Liver (tissue), 9 donors: ENCODE results near the gene D2HGDH. TPM values are rescaled to one million over a fixed set of nuclear protein-coding genes. Genes with fewer than 3 reads are reported as not detected.

Experiments used
- DNase-seq: peaks from one replicate; pipeline ENCODE4 v3.0.0-alpha.2; 2017; ENCODE audit warnings: low spot score
- H3K27ac ChIP-seq, 2 donors: one replicate each; pipeline ENCODE4 v1.7.0; 2013; ENCODE audit warnings: inconsistent platforms in 2 of 2, low read length in 2 of 2, control low read depth in 1 of 2, low read depth in 1 of 2, mild to moderate bottlenecking in 1 of 2
- H3K27me3 ChIP-seq, 4 donors: one replicate each; pipeline versions ENCODE4 v1.6.1 to v1.7.0; 2013; ENCODE audit warnings: low read length in 3 of 4, inconsistent platforms in 1 of 4, mild to moderate bottlenecking in 1 of 4, moderate library complexity in 1 of 4; ENCODE audit not compliant: control insufficient read depth in 4 of 4, insufficient read depth in 4 of 4
- H3K36me3 ChIP-seq, 4 donors: one replicate each; pipeline versions ENCODE4 v1.6.1 to v1.7.0; 2013; ENCODE audit warnings: low read length in 3 of 4, mild to moderate bottlenecking in 3 of 4, low read depth in 1 of 4, moderate library complexity in 1 of 4; ENCODE audit not compliant: control insufficient read depth in 4 of 4, insufficient read depth in 3 of 4
- H3K4me1 ChIP-seq, 4 donors: one replicate each; pipeline versions ENCODE4 v1.6.1 to v1.7.0; 2013; ENCODE audit warnings: low read length in 3 of 4, mild to moderate bottlenecking in 3 of 4, moderate library complexity in 1 of 4; ENCODE audit not compliant: control insufficient read depth in 4 of 4, insufficient read depth in 4 of 4
- H3K4me3 ChIP-seq, 3 donors: one replicate each; pipeline versions ENCODE4 v1.6.1 to v1.7.0; 2013; ENCODE audit warnings: low read length in 3 of 3, control low read depth in 1 of 3, low read depth in 1 of 3, mild to moderate bottlenecking in 1 of 3
- H3K9ac ChIP-seq, 2 donors: one replicate each; pipeline ENCODE4 v1.7.0; 2013; ENCODE audit warnings: low read length in 2 of 2, mild to moderate bottlenecking in 2 of 2, moderate library complexity in 2 of 2, control low read depth in 1 of 2, low read depth in 1 of 2
- H3K9me3 ChIP-seq, 4 donors: one replicate each; pipeline versions ENCODE4 v1.6.1 to v1.7.0; 2013; ENCODE audit warnings: low read length in 3 of 4; ENCODE audit not compliant: control insufficient read depth in 4 of 4
- EGR1 ChIP-seq, 2 donors: IDR thresholded peaks; 2 replicates each; pipeline ENCODE4 v1.6.1; 2016 to 2018; ENCODE audit warnings: antibody characterized with exemption in 2 of 2, low read depth in 2 of 2
- FOXA1 ChIP-seq: IDR thresholded peaks from 2 replicates; pipeline ENCODE4 v1.6.1; 2016; ENCODE audit warnings: antibody characterized with exemption
- FOXA2 ChIP-seq: IDR thresholded peaks from 2 replicates; pipeline ENCODE4 v1.6.1; 2016; ENCODE audit warnings: antibody characterized with exemption
- HNF4G ChIP-seq: IDR thresholded peaks from 2 replicates; pipeline ENCODE4 v1.6.1; 2016; ENCODE audit warnings: antibody characterized with exemption
- JUND ChIP-seq, 2 donors: IDR thresholded peaks; 2 replicates each; pipeline ENCODE4 v1.6.1; 2016; ENCODE audit warnings: antibody characterized with exemption in 2 of 2
- NR2F2 ChIP-seq: IDR thresholded peaks from 2 replicates; pipeline ENCODE4 v1.6.1; 2016; ENCODE audit warnings: antibody characterized with exemption
- RAD21 ChIP-seq, 2 donors: IDR thresholded peaks; 2 replicates each; pipeline ENCODE4 v1.6.1; 2016; ENCODE audit warnings: antibody characterized with exemption in 2 of 2, mild to moderate bottlenecking in 2 of 2
- RXRA ChIP-seq, 2 donors: IDR thresholded peaks; 2 replicates each; pipeline ENCODE4 v1.6.1; 2017 to 2018; ENCODE audit warnings: antibody characterized with exemption in 2 of 2, mild to moderate bottlenecking in 1 of 2
- TAF1 ChIP-seq: conservative IDR thresholded peaks from 2 replicates; pipeline ENCODE4 v1.6.1; 2016; ENCODE audit warnings: antibody characterized with exemption, mild to moderate bottlenecking
- WGBS: extraction: QIAGEN DNeasy Blood & Tissue Kit; methylation state at CpG from one replicate; pipeline ENCODE4 v1.1.7; 2013; 5-methylcytosine and 5-hydroxymethylcytosine counted together
- polyA plus RNA-seq, 2 donors: library from polyadenylated mRNA; stranded (reverse) in 1 of 2; unstranded in 1 of 2; fragments of 200-250 nt in 1 of 2; fragments of >200 nt in 1 of 2; fragmentation: Nextera tagmentation in 1 of 2; extraction: Ambion mirVana in 1 of 2; gene quantifications; one replicate each; pipeline versions ENCODE4 v1.2.1 to v1.2.3, GENCODE V29; 2013 to 2015
- total RNA-seq, 2 donors: library from RNA; depleted of rRNA; stranded (reverse); fragments of >200 nt; gene quantifications; one replicate each; pipeline ENCODE4 v1.2.3, GENCODE V29; 2014
- TF ChIP-seq, protein P1 (sequence below): fragments of 150-350 bp; IDR thresholded peaks from 2 replicates; pipeline ENCODE4 v1.5.1; 2017; ENCODE audit warnings: improper control_type of control experiment, low read depth, low read length; ENCODE audit not compliant: missing input control
- TF ChIP-seq, protein P2 (sequence below): IDR thresholded peaks from 2 replicates; pipeline ENCODE4 v1.6.1; 2016; ENCODE audit warnings: antibody characterized with exemption
- donor health status: healthy.
- donor health status: healthy.
- donor health status: healthy.
- donor health status: healthy.
- donor health status: healthy.

D2HGDH gene
- total and polyA plus RNA-seq, 4 donors: 6.4 to 25.0 (median 13.5) TPM

DNA sequence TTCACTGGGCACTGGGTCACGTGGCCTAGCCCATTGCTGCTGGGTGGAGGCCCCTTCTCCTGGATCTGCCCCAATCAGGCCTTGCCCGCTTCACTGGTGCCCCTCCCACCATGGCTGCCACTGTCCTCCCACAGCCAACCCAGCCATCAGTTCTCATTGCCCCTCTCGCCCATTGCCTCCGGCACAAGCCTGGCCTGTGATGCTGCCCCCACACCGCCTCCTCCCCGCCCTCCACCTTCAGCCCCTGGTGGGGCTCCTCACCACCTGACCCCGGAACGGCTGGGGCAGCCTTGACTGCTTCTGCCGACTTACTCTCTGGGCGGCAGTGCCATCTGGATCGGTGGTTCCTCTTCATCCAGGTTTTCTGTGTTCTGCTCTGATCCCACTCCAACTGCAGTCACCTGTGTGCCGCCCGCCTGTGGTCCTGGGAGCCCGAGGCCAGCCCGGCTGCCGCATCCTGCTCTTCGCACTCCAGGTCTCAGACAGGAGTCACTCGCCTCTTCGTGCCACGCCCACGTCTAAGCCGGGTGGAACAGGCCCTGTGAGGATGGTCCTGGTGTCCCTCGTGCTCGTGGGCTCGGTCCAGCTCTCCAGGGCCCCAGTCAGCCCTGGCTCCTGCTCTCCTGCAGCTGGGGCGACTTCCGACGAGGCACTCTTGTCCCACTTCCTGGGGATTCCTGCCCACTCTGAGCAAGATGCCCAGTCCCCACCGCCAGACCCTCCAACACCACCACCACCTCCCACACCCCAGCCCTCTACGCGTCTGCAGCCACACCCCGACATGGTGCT is 14.2 kb downstream of the D2HGDH start:
- WGBS: 95% methylated on average over 32 of the region's 32 CpGs
- DNase-seq: no peak
- H3K36me3 ChIP-seq: peaks cover 0 to 48% (median 15%) of the 10 kb centered on the region in 4 donors
- no peak overlapping the region for H3K9ac ChIP-seq
- TF ChIP-seq TAF1: no peak
- no peak for TF ChIP-seq HNF4G
- TF ChIP-seq NR2F2: no peak
- no peak for TF ChIP-seq JUND (IDR thresholded peaks at IDR 0.05)
- TF ChIP-seq FOXA1: no peak
- TF ChIP-seq FOXA2: no peak
- TF ChIP-seq, protein P1, sequence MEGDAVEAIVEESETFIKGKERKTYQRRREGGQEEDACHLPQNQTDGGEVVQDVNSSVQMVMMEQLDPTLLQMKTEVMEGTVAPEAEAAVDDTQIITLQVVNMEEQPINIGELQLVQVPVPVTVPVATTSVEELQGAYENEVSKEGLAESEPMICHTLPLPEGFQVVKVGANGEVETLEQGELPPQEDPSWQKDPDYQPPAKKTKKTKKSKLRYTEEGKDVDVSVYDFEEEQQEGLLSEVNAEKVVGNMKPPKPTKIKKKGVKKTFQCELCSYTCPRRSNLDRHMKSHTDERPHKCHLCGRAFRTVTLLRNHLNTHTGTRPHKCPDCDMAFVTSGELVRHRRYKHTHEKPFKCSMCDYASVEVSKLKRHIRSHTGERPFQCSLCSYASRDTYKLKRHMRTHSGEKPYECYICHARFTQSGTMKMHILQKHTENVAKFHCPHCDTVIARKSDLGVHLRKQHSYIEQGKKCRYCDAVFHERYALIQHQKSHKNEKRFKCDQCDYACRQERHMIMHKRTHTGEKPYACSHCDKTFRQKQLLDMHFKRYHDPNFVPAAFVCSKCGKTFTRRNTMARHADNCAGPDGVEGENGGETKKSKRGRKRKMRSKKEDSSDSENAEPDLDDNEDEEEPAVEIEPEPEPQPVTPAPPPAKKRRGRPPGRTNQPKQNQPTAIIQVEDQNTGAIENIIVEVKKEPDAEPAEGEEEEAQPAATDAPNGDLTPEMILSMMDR: no peak
- TF ChIP-seq RAD21 (IDR thresholded peaks at IDR 0.05): no peak
- TF ChIP-seq, protein P2, sequence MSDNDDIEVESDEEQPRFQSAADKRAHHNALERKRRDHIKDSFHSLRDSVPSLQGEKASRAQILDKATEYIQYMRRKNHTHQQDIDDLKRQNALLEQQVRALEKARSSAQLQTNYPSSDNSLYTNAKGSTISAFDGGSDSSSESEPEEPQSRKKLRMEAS: no peak
- no peak for TF ChIP-seq RXRA (IDR thresholded peaks at IDR 0.05)
- peaks cover 3 to 10% (median 7%) of the 10 kb centered on the region in 4 donors for H3K4me1 ChIP-seq
- H3K27ac ChIP-seq: no peak overlapping the region
- H3K9me3 ChIP-seq: no peaks in the 10 kb centered on the region
- no peak overlapping the region for H3K4me3 ChIP-seq
- no peaks in the 10 kb centered on the region for H3K27me3 ChIP-seq

DNA sequence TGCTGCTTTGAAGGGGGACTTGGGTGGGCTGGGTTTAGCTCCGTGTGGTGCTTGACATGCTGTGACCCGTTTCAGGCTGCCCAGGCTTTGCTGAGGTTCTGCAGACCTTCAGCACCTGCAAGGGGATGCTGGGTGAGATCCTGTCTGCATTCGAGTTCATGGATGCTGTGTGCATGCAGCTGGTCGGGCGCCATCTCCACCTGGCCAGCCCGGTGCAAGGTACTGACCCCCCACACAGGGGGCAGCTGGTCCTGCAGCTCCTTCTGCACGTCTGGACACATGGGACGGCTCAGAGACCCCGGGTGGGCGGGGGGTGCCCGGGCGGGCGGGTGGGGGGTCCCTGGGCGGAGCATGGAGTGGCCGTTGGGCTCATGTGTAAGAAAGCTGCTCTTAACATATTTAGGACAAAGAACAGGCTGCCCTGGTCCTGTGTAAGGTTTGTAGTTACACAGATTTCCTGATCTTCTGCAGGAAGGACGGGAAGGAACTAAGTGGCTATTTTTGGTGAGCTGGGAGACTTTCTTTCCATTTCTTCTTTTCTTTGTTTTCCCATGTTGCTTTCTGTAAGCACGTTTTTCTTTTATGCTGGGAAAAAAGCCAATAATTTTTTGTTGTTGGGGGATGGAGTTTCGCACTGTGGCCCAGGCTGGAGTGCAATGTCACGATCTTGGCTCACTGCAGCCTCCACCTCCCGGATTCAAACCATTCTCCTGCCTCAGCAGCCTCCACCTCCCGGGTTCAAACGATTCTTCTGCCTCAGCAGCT is 15.8 kb downstream of the D2HGDH start:
- no peak for DNase-seq
- peaks cover 0 to 48% (median 13%) of the 10 kb centered on the region in 4 donors for H3K36me3 ChIP-seq
- no peak overlapping the region for H3K4me3 ChIP-seq
- no peaks in the 10 kb centered on the region for H3K9me3 ChIP-seq
- H3K9ac ChIP-seq: no peak overlapping the region
- no peaks in the 10 kb centered on the region for H3K27me3 ChIP-seq
- TF ChIP-seq EGR1 (IDR thresholded peaks at IDR 0.05; ENCODE audit: low read depth in 2 of 2) (no peak), NR2F2 (peak; percentile 23)
- WGBS: 78% methylated on average over 22 of the region's 22 CpGs
- H3K4me1 ChIP-seq: no peaks in the 10 kb centered on the region
- no peak overlapping the region for H3K27ac ChIP-seq

DNA sequence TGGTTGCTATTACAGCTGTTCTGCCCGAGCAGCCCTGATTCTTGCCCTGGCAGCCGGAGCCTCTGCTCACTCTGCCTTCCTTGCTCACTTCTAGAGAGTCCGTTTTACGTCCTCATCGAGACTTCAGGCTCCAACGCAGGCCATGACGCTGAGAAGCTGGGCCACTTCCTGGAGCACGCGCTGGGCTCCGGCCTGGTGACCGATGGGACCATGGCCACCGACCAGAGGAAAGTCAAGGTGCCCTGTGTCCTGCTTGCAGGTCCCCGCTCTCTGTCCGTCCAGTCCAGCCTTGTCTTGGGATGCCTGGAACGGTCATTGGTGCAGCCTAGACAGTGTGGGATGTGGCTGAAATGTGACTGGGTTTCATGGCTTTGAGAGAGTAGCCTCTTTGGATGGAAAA is 16.7 kb downstream of the D2HGDH start:
- H3K27me3 ChIP-seq: no peaks in the 10 kb centered on the region
- H3K9ac ChIP-seq: no peak overlapping the region
- no peak for DNase-seq
- H3K4me3 ChIP-seq: no peak overlapping the region
- no peak overlapping the region for H3K27ac ChIP-seq
- WGBS: 91% methylated on average over 15 of the region's 15 CpGs
- peaks cover 2 to 50% (median 8%) of the 10 kb centered on the region in 4 donors for H3K36me3 ChIP-seq
- TF ChIP-seq RAD21 (IDR thresholded peaks at IDR 0.05): no peak
- TF ChIP-seq, protein P1: peak; percentile 1
- TF ChIP-seq RXRA (IDR thresholded peaks at IDR 0.05): no peak
- no peaks in the 10 kb centered on the region for H3K4me1 ChIP-seq
- no peaks in the 10 kb centered on the region for H3K9me3 ChIP-seq
